ENCODE data around the gene PRR14L. TPM values are rescaled to one million over a fixed set of nuclear protein-coding genes. Genes with fewer than 3 reads are reported as not detected.
"Not testable (repeated sequence)": the region's sequence is repeated elsewhere in the genome, so short reads cannot be mapped to it uniquely, and the experiment has no call there.

Gene PRR14L
- 24.1 and 25.1 TPM in 2 replicates for total RNA-seq

- DNase-seq (ENCODE audit: low read depth, low spot score): peak; percentile 71
Observed at GRCh38 chr22:31749636-31750364, at the start of gene PRR14L. Gene PRR14L, minus strand, starts transcription at chr22:31750132. Its CDS starts 11,272 bp downstream, at chr22:31738860.

DNA sequence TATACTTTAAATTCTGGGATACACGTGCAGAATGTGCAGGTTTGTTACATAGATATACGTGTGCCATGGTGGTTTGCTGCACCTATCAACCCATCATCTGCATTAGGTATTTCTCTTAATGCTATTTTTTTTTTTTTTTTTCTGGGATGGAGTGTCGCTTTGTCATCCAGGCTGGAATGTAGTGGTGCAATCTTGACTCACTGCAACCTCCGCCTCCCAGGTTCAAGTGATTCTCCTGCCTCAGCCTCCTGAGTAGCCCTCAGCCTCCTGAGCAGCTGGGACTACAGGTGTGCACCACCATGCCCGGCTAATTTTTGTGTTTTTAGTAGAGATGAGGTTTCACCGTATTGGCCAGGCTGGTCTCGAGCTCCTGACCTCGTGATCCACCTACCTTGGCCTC lies 49.4 kb upstream of the PRR14L start:
- not testable (repeated sequence) for DNase-seq (ENCODE audit: low read depth, low spot score)

GRCh38 chr22:31790240-31790639 lies 40.3 kb upstream of the PRR14L start:
- DNase-seq (ENCODE audit: low read depth, low spot score): no peak

DNA sequence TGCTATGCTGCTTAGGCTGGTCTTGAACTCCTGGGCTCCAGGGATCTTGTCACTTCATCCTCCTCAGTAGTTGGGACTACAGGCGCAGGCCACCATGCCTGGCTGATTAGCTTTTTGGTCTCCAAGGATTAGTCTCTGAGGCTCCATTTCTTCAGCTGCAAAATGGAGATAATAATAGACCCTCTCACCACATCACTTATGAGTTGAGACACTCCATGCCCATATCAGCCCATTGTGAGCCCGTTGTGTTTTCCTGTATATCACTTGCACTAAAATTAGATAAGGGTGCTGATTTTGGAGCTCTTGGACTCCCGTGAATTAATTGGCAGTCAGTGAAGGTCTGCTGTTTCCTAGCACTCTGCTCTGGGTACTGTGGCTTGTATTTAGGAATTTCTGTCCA lies 39.9 kb upstream of the PRR14L start:
- no peak for DNase-seq (ENCODE audit: low read depth, low spot score)

- no peak for DNase-seq (ENCODE audit: low read depth, low spot score)
Observed at GRCh38 chr22:31776231-31776630, 26.3 kb upstream of the PRR14L start.

DNA sequence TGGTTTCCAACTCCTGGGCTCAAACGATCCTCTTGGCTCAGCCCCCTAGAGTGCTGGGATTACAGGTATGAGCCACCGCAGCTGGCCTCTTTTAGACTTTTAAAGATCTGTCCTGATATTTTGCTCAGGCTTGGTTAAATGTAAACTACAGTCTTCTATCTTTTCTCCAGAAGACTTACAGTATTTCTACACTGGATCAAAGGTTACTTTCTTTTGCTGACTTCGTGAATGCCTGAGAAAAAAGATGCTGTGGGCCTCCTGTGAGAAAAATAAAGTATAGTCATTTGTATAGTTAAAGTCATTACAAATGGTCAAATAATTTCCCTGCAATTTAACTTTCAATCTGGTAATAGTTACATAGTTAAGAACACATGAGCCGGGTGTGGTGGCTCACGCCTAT lies 23.5 kb upstream of the PRR14L start:
- DNase-seq (ENCODE audit: low read depth, low spot score): no peak

- DNase-seq (ENCODE audit: low read depth, low spot score): no peak
Observed at GRCh38 chr22:31768422-31769059, 18.6 kb upstream of the PRR14L start.

DNA sequence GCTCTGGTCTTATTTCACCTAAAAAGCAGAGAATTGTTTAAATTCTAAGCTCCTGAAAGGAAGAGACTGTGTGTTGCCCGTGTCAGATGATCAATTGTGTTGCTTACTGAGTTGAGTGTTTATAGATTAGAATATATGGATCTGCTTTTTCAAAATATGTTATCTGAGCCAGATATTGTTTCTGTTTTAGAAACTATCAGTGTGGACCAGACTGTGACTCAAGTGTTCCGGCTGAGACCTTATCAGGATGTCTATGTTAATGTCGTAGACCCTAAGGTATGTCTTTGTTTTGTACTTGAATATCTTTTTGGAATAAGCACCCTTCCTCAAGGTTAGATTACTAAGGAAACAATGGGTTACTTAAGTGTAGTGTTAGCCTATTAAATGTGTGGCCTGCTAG lies 14.9 kb upstream of the PRR14L start:
- no peak for DNase-seq (ENCODE audit: low read depth, low spot score)

DNA sequence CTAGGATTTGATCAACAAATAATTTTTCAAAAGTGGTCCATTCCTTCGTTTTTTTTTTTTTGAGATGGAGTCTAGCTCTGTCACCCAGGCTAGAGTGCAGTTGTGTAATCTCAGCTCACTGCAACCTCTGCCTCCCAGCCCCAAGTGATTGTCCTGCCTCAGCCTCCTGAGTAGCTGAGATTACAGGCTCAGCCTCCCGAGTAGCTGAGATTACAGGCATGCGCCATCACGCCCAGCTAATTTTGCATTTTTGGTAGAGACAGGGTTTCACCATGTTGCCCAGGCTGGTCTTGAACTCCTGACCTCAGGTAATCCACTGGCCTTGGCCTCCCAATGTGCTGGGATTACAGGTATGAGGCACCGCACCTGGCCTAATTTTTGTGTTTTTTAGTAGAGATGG lies 8.9 kb upstream of the PRR14L start:
- not testable (repeated sequence) for DNase-seq (ENCODE audit: low read depth, low spot score)

DNA sequence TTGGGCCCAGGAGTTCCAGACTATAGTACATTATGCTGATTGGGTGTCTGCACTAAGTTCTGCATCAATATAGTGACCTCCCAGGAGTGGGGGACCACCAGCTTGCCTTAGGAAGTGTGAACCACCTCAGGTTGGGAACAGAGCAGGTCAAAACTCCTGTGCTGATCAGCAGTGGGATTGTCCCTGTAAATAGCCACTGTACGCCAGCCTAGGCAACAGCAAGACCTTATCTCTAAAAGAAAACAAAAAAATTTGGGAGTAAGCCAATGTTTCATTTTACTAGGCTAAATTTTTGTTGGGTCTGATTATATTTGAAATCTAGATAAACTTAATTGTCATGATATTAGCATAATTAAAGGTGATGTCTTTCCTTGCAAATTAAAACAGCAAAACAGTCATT lies 7.3 kb upstream of the PRR14L start:
- DNase-seq (ENCODE audit: low read depth, low spot score): no peak

- no peak for DNase-seq (ENCODE audit: low read depth, low spot score)
Observed at GRCh38 chr22:31754813-31755212, 4.9 kb upstream of the PRR14L start.

DNA sequence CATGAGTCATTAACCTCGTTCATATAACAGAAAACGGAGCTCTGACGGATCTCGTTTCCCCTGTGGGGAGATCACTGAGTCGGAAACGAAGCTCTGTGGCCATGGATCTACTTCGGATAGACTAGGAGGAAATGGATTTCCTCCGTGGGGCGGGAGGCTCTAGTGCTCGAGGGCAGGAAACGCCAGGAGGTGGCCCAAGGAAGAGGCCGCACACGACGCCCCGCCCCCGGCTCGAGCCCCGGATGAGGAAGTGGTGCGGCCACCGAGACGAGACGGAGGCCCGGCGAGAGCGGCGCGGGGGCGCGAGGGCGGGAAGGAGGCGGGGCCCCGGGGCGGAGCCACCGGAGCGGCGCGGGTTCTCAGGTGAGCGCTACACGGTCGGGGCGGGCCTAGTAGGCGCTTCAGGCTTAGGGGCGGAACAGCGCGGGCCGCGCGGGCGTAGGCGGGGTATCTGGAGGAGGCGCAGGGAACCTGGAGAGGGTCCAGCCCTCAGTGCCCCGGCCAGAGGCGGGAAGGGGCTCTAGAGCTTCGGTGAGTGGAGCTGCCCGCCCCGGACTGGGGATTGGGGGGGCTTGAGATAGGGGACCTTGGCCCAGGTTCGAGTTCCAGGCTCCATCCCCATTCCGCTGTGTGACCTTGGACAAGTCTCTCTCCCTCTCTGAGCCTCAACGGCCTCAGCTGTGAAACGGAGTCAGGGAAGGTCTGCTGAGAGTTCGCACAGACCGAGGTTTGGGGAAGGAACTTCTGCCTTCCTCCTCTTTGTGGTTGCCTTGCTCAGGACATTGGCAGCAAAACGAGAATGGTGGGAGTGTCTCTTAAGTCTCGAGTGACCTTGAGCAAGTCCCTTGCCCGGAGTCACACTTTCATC lies 3.9 kb upstream of the PRR14L start, which contains the start of gene DEPDC5:
TSS of gene DEPDC5 (plus strand) at position 386 of the 868 bp plus-strand sequence. CDS start 903 bp downstream, outside the sequence.
- peak; percentile 76 for DNase-seq (ENCODE audit: low read depth, low spot score)

DNA sequence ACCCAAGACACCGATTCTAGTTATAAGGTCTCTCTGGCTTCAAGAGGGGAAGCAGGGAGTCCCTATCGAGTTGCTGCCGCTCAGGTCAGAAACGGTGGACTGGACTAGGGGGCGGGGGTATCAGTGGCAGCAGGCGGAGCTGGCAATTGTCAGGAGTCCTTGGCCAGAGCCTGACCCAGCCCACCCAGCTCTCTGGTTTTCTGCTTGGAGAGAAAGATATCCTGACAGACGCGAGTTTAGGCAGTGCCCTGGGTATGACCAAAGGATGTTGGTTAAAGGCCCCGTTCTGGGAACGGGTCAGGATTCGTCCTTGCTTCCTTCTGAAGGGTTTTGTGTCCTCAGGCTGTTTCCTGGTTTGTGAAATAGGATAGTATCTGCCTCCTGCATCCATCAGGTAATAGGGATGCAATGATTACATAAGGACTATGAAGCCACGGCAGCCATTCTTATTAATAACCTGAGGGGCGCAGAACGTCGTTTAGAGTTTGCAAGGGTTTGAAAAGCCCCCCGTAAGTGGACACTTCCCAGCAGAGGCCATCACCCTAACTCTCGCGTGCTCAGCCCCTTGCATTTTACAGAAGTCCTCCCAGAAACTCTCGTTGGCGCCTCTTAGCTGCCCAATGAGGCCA lies 3.2 kb upstream of the PRR14L start:
- no peak for DNase-seq (ENCODE audit: low read depth, low spot score)

DNA sequence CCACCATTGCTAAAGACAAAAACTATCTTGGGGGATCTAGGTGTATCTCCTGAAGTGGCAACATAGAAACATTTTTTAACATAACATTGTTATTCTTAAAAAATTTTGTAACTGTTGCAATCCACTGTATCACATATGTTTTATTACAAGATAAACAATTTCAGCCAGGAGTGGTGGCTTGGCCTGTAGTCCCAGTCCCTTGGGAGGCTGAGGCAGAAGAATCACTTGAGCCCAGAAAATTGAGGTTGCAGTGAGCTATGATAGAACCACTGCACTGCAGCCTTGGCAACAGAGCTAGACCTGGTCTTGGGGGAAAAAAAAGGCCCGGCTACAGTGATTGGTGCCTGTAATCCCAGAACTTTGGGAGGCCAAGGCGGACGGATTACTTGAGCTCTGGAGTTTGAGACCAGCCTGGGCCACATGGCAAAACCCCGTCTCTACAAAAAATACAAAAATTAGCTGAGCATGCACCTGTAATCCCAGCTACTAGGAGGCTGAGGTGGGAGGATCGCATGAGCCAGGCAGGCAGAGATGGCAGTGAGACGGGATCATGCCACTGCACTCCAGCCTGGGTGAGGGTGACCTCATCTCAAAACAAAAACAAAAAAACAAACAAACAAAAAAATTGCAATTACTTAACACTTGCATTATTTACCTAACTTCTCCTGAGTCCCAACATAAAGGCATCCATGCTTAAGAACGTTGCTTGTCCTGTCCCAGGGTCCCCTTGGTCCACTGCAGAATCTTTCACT lies 2.3 kb upstream of the PRR14L start:
- no peak for DNase-seq (ENCODE audit: low read depth, low spot score)

DNA sequence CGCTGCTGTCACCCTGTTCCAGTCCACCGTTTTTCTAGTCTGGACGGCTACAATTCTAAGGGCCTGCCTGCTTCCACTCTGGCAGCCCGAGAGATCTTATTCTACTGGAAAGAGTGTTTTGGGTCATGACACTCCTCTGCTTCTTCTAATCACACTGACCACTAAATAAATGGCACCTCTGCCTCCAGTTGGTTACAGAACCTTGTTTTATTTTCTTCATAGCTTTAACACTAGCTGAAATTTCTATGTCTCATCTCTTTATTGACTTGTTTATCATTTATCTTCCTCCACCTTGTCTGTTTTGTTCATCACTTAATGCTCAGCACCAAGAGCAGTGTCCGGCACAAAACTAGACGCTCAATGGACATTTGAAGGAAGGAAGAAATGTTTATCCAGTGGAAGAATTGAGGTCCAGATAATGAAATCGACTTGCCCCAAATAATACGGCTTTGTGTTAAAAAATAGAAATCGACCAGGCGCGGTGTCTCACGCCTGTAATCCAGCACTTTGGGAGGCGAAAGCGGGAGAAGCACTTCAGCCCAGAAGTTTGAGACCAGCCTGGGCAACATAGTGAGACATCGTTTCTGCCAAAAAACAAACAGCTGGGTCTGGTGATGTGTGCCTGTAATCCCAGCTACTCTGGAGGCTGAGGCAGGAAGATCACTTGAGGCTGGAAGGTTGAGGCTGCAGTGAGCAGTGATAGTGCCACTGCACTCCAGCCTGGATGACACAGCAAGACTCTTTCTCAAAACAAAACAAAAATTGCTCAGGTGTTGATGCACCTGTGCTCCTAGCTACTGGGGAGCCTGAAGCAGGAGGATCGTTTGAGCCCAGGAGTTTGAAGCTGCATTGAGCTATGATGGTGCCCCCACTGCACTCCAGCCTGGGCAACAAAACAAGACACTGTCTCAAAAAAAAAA lies 693 bp upstream of the PRR14L start:
- DNase-seq (ENCODE audit: low read depth, low spot score): no peak

DNA sequence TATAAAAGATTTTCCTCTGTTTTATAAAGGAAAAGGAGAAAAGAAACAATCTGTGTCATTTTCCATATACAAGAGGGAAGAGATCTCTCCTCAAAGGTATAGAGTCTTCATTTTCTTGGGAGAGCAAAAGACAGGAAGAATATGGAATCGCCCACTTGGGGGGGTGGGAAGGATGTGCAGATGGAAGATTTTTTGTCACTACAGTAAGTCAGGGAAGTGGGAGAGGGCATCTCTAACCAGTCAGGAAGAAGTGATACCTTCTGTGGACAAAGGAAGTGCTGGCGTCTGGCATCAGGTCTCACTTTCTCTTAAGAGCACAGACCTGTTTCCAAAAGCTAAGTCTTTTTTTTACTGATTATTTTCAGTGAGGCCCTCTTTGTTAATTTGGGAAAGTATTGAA lies 1.4 kb downstream of the PRR14L start:
- DNase-seq (ENCODE audit: low read depth, low spot score): no peak

- DNase-seq (ENCODE audit: low read depth, low spot score): no peak
Observed at GRCh38 chr22:31747441-31747840, 2.5 kb downstream of the PRR14L start.

DNA sequence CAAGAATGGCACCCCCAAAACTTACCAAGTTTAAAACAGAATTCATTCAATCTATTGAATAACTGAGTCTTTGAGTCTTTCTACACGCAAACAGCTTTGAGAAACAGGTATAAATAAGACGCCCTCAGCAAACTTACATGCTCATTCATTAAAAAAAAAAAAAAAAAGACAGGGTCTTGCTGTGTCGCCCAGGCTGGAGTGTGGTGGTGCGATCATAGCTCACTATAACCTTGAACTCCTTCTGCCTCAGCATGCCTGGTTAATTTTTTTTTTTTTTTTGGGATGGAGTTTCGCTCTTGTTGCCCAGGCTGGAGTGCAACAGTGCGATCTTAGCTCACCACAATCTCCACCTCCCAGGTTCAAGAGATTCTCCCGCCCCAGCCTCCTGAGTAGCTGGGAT lies 6.1 kb downstream of the PRR14L start:
- no peak for DNase-seq (ENCODE audit: low read depth, low spot score)

- DNase-seq (ENCODE audit: low read depth, low spot score): no peak
Observed at GRCh38 chr22:31742682-31743081, 7.2 kb downstream of the PRR14L start.

DNA sequence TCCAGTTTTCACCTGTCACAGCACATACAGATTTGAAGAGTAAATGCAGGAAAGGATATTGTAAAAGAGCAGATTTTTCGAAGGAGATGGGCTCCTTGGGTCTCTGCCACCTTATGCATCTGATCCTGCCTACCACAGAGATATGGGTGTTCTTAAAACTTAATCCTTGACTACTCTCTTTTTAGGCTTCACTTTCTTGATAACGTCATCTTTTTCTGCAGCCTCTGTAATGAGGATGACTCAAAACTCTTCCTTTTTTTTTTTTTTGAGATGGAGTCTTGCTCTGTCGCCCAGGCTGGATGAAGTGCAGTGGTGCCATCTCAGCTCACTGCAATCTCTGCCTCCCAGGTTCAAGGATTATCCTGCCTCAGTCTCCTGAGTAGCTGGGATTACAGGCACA lies 7.8 kb downstream of the PRR14L start:
- DNase-seq (ENCODE audit: low read depth, low spot score): no peak

Data from pulmonary artery endothelial cell (primary cell).